ENCODE results near the gene MSRB3. TPM values are rescaled to one million over a fixed set of nuclear protein-coding genes. Genes with fewer than 3 reads are reported as not detected.

MSRB3 gene
- total and polyA plus RNA-seq, 2 donors (not counting 1 experiment from before 2014, with no cell fraction given) = not detected

DNA sequence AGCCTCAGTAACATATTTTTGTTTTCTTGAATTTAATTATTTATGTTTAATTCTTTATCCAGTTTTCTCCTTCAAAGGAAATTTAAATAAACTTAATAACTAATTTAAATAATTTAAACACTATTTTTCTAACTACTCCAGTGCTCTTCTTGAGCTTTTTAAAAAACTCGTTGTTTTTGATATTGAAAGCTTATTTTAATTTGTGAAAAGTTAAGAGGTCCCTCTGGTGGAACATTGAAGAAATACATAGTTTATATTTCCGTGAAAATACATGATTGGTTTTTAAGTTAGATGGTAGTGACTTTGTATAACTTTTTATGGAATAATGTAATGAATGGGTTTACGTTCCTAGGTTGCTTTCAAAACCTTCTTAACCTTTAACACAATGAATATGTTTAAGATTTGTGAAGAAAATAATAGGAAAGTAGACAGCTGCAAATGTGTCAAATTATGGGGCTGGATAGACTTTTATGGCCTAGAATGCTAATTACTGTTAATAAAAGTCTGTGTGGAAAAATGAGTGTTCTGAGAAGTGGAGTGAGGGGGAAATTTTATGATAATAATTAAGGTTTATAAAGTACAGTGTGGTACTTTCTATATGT, 45.9 kb upstream of the MSRB3 start:
- peaks cover 21% of the 10 kb centered on the region for H4K20me1 ChIP-seq (ENCODE audit: control insufficient read depth, insufficient read depth, low read length, poor library complexity, severe bottlenecking)
- Mint-ChIP-seq H3K27me3 (no peaks in the 10 kb centered on the region), H3K9me3 (ENCODE audit: insufficient read depth) (peaks cover 7% of the 10 kb centered on the region), H3K27ac (no peak overlapping the region), H3K4me1 (peaks cover 8% of the 10 kb centered on the region), H3K4me3 (no peak overlapping the region)
- WGBS (ENCODE audit: insufficient coverage) = no CpG with 5 or more reads among the region's 3 CpGs
- peaks cover 0 to 10% (median 6%) of the 10 kb centered on the region in 3 donors for H3K9me3 ChIP-seq (ENCODE audit: control extremely low read depth in 1 of 3, control insufficient read depth in 2 of 3, insufficient read depth in 1 of 3, low read length in 2 of 3)
- H3K36me3 ChIP-seq (replicated peaks in 1 of 2; ENCODE audit: control extremely low read depth in 1 of 2, control insufficient read depth in 1 of 2, extremely low read depth in 1 of 2, insufficient read depth in 2 of 2, low read length in 1 of 2) = peaks cover 9 to 16% of the 10 kb centered on the region in 2 experiments
- no peak overlapping the region for H3K9ac ChIP-seq (ENCODE audit: low read length)
- intact Hi-C loops (cut with micrococcal nuclease) = loop anchor here (1.0 to 2.0 kb wide), 2 partner anchors 341 to 436 kb away; no protein-coding TSS in a partner anchor
- no peaks in the 10 kb centered on the region for H3K27me3 ChIP-seq (replicated peaks in 1 of 4; ENCODE audit: control extremely low read depth in 1 of 4, control insufficient read depth in 3 of 4, insufficient read depth in 4 of 4, low read length in 3 of 4)
- H2AFZ ChIP-seq (ENCODE audit: insufficient read depth, low read depth, low read length, poor library complexity, severe bottlenecking) = no peak overlapping the region
- peaks cover 0 to 2% of the 10 kb centered on the region in 2 donors for H3K4me1 ChIP-seq (ENCODE audit: control insufficient read depth in 2 of 2, insufficient read depth in 2 of 2, low read length in 2 of 2)
- peak overlapping the region in 1 of 2 donors; percentile 37 for H3K27ac ChIP-seq (ENCODE audit: low read length in 2 of 2)
- peak; percentile 49 for DNase-seq
- peak overlapping the region; percentile 2 for H3K4me2 ChIP-seq (replicated peaks; ENCODE audit: low read depth, low read length, poor library complexity, severe bottlenecking)
- TF ChIP-seq, protein P1, sequence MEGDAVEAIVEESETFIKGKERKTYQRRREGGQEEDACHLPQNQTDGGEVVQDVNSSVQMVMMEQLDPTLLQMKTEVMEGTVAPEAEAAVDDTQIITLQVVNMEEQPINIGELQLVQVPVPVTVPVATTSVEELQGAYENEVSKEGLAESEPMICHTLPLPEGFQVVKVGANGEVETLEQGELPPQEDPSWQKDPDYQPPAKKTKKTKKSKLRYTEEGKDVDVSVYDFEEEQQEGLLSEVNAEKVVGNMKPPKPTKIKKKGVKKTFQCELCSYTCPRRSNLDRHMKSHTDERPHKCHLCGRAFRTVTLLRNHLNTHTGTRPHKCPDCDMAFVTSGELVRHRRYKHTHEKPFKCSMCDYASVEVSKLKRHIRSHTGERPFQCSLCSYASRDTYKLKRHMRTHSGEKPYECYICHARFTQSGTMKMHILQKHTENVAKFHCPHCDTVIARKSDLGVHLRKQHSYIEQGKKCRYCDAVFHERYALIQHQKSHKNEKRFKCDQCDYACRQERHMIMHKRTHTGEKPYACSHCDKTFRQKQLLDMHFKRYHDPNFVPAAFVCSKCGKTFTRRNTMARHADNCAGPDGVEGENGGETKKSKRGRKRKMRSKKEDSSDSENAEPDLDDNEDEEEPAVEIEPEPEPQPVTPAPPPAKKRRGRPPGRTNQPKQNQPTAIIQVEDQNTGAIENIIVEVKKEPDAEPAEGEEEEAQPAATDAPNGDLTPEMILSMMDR (IDR thresholded peaks at IDR 0.05) = peak; percentile 86
- TF ChIP-seq EZH2 (IDR thresholded peaks at IDR 0.05; ENCODE audit: borderline replicate concordance, insufficient read depth, low read depth, low read length, poor library complexity, severe bottlenecking) = no peak
- H3K79me2 ChIP-seq (ENCODE audit: control insufficient read depth, insufficient read depth, low read length) = peaks cover 47% of the 10 kb centered on the region
- CTCF ChIA-PET = interaction anchor here (0.7 to 5.2 kb wide), 22 partner anchors 9 to 875 kb away, joined by 3 to 86 read pairs (median 4); partner anchors contain the start of gene LEMD3
- no peak overlapping the region for H3K4me3 ChIP-seq (ENCODE audit: control extremely low read depth in 1 of 5, extremely low read depth in 1 of 5, insufficient read depth in 1 of 5, low read depth in 2 of 5, low read length in 4 of 5)
- ATAC-seq (ENCODE audit: low read depth) = no peak
- POLR2A ChIA-PET = interaction anchor here (1.2 kb wide), 1 partner anchor 63 kb away, joined by 3 read pairs; the partner anchor contains the start of gene LEMD3

GRCh38 chr12:65237153-65237552, 41.3 kb upstream of the MSRB3 start:
- POLR2A ChIA-PET = no interaction called here
- Histone ChIP-seq H3K27ac (ENCODE audit: low read length in 2 of 2) (no peak overlapping the region), H3K4me3 (ENCODE audit: control extremely low read depth in 1 of 5, extremely low read depth in 1 of 5, insufficient read depth in 1 of 5, low read depth in 2 of 5, low read length in 4 of 5) (no peak overlapping the region), H3K4me2 (replicated peaks; ENCODE audit: low read depth, low read length, poor library complexity, severe bottlenecking) (no peak overlapping the region), H3K4me1 (ENCODE audit: control insufficient read depth in 2 of 2, insufficient read depth in 2 of 2, low read length in 2 of 2) (peaks cover 0 to under 1% of the 10 kb centered on the region in 2 donors), H2AFZ (ENCODE audit: insufficient read depth, low read depth, low read length, poor library complexity, severe bottlenecking) (no peak overlapping the region), H3K9me3 (ENCODE audit: control extremely low read depth in 1 of 3, control insufficient read depth in 2 of 3, insufficient read depth in 1 of 3, low read length in 2 of 3) (no peaks in the 10 kb centered on the region), H3K79me2 (ENCODE audit: control insufficient read depth, insufficient read depth, low read length) (peaks cover 16% of the 10 kb centered on the region), H3K36me3 (replicated peaks in 1 of 2; ENCODE audit: control extremely low read depth in 1 of 2, control insufficient read depth in 1 of 2, extremely low read depth in 1 of 2, insufficient read depth in 2 of 2, low read length in 1 of 2) (peaks cover 10 to 28% of the 10 kb centered on the region in 2 experiments), H3K9ac (ENCODE audit: low read length) (no peak overlapping the region), H4K20me1 (ENCODE audit: control insufficient read depth, insufficient read depth, low read length, poor library complexity, severe bottlenecking) (peaks cover 25% of the 10 kb centered on the region), H3K27me3 (replicated peaks in 1 of 4; ENCODE audit: control extremely low read depth in 1 of 4, control insufficient read depth in 3 of 4, insufficient read depth in 4 of 4, low read length in 3 of 4) (no peaks in the 10 kb centered on the region)
- no peak overlapping the region for H3K27ac Mint-ChIP-seq
- no peak overlapping the region for H3K4me3 Mint-ChIP-seq
- TF ChIP-seq, protein P1 (IDR thresholded peaks at IDR 0.05) = no peak
- TF ChIP-seq EZH2 (IDR thresholded peaks at IDR 0.05; ENCODE audit: borderline replicate concordance, insufficient read depth, low read depth, low read length, poor library complexity, severe bottlenecking) = no peak
- CTCF ChIA-PET = no interaction called here
- ATAC-seq (ENCODE audit: low read depth) (no peak), DNase-seq (no peak)
- intact Hi-C loops (cut with micrococcal nuclease) = no loop called here
- no peaks in the 10 kb centered on the region for H3K27me3 Mint-ChIP-seq
- no peaks in the 10 kb centered on the region for H3K9me3 Mint-ChIP-seq (ENCODE audit: insufficient read depth)
- H3K4me1 Mint-ChIP-seq = peaks cover 6% of the 10 kb centered on the region
- no CpG with 5 or more reads among the region's 1 CpG for WGBS (ENCODE audit: insufficient coverage)

Measured in B cell (primary cell).